SK-N-SH treated with all-trans-retinoic acid at 6 μM for 48 hours (cell line): ENCODE measurements around the gene ITGBL1.
A peak's percentile ranks its signal among the peaks of the same experiment; 100 is the strongest.

Source experiments
- ATAC-seq: fragments of 200-7000 bp; cut with Tn5 transposase; 3 replicates; pipeline ENCODE4 v1.9.1; 2020; ENCODE audit warnings: mild to moderate bottlenecking, moderate library complexity
- ARNTL ChIP-seq: fragments of 450-650 bp; formaldehyde crosslinking; IDR thresholded peaks from 2 replicates; pipeline ENCODE4 v1.5.0; 2020; ENCODE audit warnings: low read depth, mild to moderate bottlenecking, moderate library complexity, borderline replicate concordance
- CREB5 ChIP-seq: fragments of 250-450 bp; sonication (Bioruptor Pico); IDR thresholded peaks from 2 replicates; pipeline ENCODE4 v1.5.1; 2020; ENCODE audit warnings: low read depth, mild to moderate bottlenecking, moderate library complexity
- CSDC2 ChIP-seq: fragments of 250-450 bp; sonication (Bioruptor Pico); IDR thresholded peaks from 2 replicates; pipeline ENCODE4 v1.5.0; 2020; ENCODE audit warnings: mild to moderate bottlenecking, moderate library complexity
- CSRNP3 ChIP-seq: fragments of 250-450 bp; sonication (Bioruptor Pico); IDR thresholded peaks from 2 replicates; pipeline ENCODE4 v1.5.1; 2021; ENCODE audit warnings: mild to moderate bottlenecking, moderate library complexity
- ESRRG ChIP-seq: fragments of 250-450 bp; sonication (Bioruptor Pico); IDR thresholded peaks from 2 replicates; pipeline ENCODE4 v1.6.1; 2021; ENCODE audit warnings: mild to moderate bottlenecking
- GLIS3 ChIP-seq: fragments of 250-450 bp; sonication (Bioruptor Pico); IDR thresholded peaks from 2 replicates; pipeline ENCODE4 v1.5.0; 2020; ENCODE audit warnings: mild to moderate bottlenecking, moderate library complexity
- ISL1 ChIP-seq: fragments of 250-450 bp; sonication (Bioruptor Pico); IDR thresholded peaks from 2 replicates; pipeline ENCODE4 v2.1.2; 2022; ENCODE audit warnings: mild to moderate bottlenecking, moderate library complexity
- OSR1 ChIP-seq: fragments of 250-450 bp; sonication (Bioruptor Pico); IDR thresholded peaks from 2 replicates; pipeline ENCODE4 v1.8.0; 2022; ENCODE audit warnings: moderate library complexity, mild to moderate bottlenecking, inconsistent platforms
- PATZ1 ChIP-seq: fragments of 250-450 bp; sonication (Bioruptor Pico); IDR thresholded peaks from 2 replicates; pipeline ENCODE4 v1.8.0; 2020; ENCODE audit warnings: mild to moderate bottlenecking, moderate library complexity, borderline replicate concordance
- POU6F1 ChIP-seq: fragments of 250-450 bp; sonication (Bioruptor Pico); IDR thresholded peaks from 2 replicates; pipeline ENCODE4 v1.8.0; 2021; ENCODE audit warnings: low read depth, mild to moderate bottlenecking, moderate library complexity, borderline replicate concordance
- PPARA ChIP-seq: fragments of 250-450 bp; sonication (Bioruptor Pico); IDR thresholded peaks from 2 replicates; pipeline ENCODE4 v1.5.0; 2020; ENCODE audit warnings: mild to moderate bottlenecking, borderline replicate concordance
- RARB ChIP-seq: fragments of 250-450 bp; sonication (Bioruptor Pico); IDR thresholded peaks from 2 replicates; pipeline ENCODE4 v1.8.0; 2021; ENCODE audit warnings: mild to moderate bottlenecking, moderate library complexity
- SNAI2 ChIP-seq: fragments of 250-450 bp; sonication (Bioruptor Pico); IDR thresholded peaks from 2 replicates; pipeline ENCODE4 v1.5.0; 2020; ENCODE audit warnings: mild to moderate bottlenecking, moderate library complexity
- TCF4 ChIP-seq: fragments of 250-450 bp; sonication (Bioruptor Pico); IDR thresholded peaks from 2 replicates; pipeline ENCODE4 v1.8.0; 2021; ENCODE audit warnings: mild to moderate bottlenecking, moderate library complexity, borderline replicate concordance
- TOX ChIP-seq: fragments of 250-450 bp; sonication (Bioruptor Pico); IDR thresholded peaks from 2 replicates; pipeline ENCODE4 v1.8.0; 2021; ENCODE audit warnings: mild to moderate bottlenecking, moderate library complexity, borderline replicate concordance
- ZC3H10 ChIP-seq: fragments of 250-450 bp; sonication (Bioruptor Pico); IDR thresholded peaks from 2 replicates; pipeline ENCODE4 v1.5.1; 2021; ENCODE audit warnings: mild to moderate bottlenecking, moderate library complexity
- ZFP3 ChIP-seq: fragments of 250-450 bp; sonication (Bioruptor Pico); IDR thresholded peaks from 2 replicates; pipeline ENCODE4 v1.5.0; 2020; ENCODE audit warnings: mild to moderate bottlenecking, moderate library complexity
- ZFP30 ChIP-seq: fragments of 450-650 bp; formaldehyde crosslinking; IDR thresholded peaks from 2 replicates; pipeline ENCODE4 v1.5.0; 2022; ENCODE audit warnings: mild to moderate bottlenecking, moderate library complexity
- ZNF565 ChIP-seq: fragments of 450-650 bp; formaldehyde crosslinking; conservative IDR thresholded peaks from 2 replicates; pipeline ENCODE4 v1.5.0; 2020; ENCODE audit warnings: low read depth, mild to moderate bottlenecking, moderate library complexity
- ZNF70 ChIP-seq: fragments of 450-650 bp; formaldehyde crosslinking; IDR thresholded peaks from 2 replicates; pipeline ENCODE4 v1.5.0; 2020; ENCODE audit warnings: mild to moderate bottlenecking, moderate library complexity
- ZNF8 ChIP-seq: fragments of 450-650 bp; formaldehyde crosslinking; IDR thresholded peaks from 2 replicates; pipeline ENCODE4 v1.5.0; 2020; ENCODE audit warnings: mild to moderate bottlenecking, moderate library complexity

Gene ITGBL1

GRCh38 chr13:101416181-101417042 is 36.1 kb upstream of the ITGBL1 start, which contains the start of gene NALCN:
TSS of gene NALCN (minus strand) at chr13:101416508. CDS start at chr13:101399126, 17,382 bp downstream.
- peak; percentile 92 for ATAC-seq
- TF ChIP-seq OSR1 (CRISPR knock-in tag) (no peak), RARB (CRISPR knock-in tag) (no peak), CSDC2 (no peak), CREB5 (CRISPR knock-in tag) (no peak), ESRRG (no peak), ZFP30 (CRISPR knock-in tag) (no peak), SNAI2 (CRISPR knock-in tag) (no peak), GLIS3 (no peak), ARNTL (CRISPR knock-in tag) (no peak), ISL1 (no peak), ZNF8 (CRISPR knock-in tag) (no peak), TOX (CRISPR knock-in tag) (no peak), PPARA (no peak), TCF4 (CRISPR knock-in tag) (no peak), ZNF70 (CRISPR knock-in tag) (no peak), PATZ1 (no peak), ZC3H10 (CRISPR knock-in tag) (no peak), CSRNP3 (CRISPR knock-in tag) (no peak)
- TF ChIP-seq, all 23 proteins: peak for 0

- TF ChIP-seq PATZ1 (no peak), CSDC2 (no peak), TOX (CRISPR knock-in tag) (no peak), ZC3H10 (CRISPR knock-in tag) (no peak), ZNF8 (CRISPR knock-in tag) (no peak), POU6F1 (CRISPR knock-in tag) (no peak), PPARA (no peak), ZNF565 (CRISPR knock-in tag) (no peak), ESRRG (no peak), CREB5 (CRISPR knock-in tag) (no peak), CSRNP3 (CRISPR knock-in tag) (no peak), ZFP30 (CRISPR knock-in tag) (no peak), RARB (CRISPR knock-in tag) (no peak), ISL1 (no peak), SNAI2 (CRISPR knock-in tag) (no peak), ZFP3 (CRISPR knock-in tag) (no peak), ARNTL (CRISPR knock-in tag) (no peak)
- peak; percentile 69 for ATAC-seq
Measured at GRCh38 chr13:101417043-101417406, 35.5 kb upstream of the ITGBL1 start.
